Keratinocyte (primary cell): ENCODE data around the gene FBRSL1. TPM values are rescaled to one million over a fixed set of nuclear protein-coding genes. Genes with fewer than 3 reads are reported as not detected.
"Not testable (repeated sequence)": the region's sequence is repeated elsewhere in the genome, so short reads cannot be mapped to it uniquely, and the experiment has no call there.

ENCODE experiments used
- DNase-seq: peaks from one replicate; pipeline ENCODE4 v3.0.0-alpha.2; 2011; ENCODE audit warnings: low read depth, missing footprints, low spot score
- FAIRE-seq: peaks from 2 replicates; lab custom pipeline; 2011; peaks lifted over from hg19 to GRCh38; lab: Jason Lieb, UNC
- H2AFZ ChIP-seq: 2 replicates; pipeline ENCODE4 v1.6.0; 2012; ENCODE audit warnings: low read length, control low read depth, inconsistent platforms; ENCODE audit not compliant: control insufficient read depth
- H3K27ac ChIP-seq: 2 replicates; pipeline ENCODE4 v1.5.1; 2011; ENCODE audit warnings: low read length; ENCODE audit not compliant: control insufficient read depth, insufficient read depth
- H3K27me3 ChIP-seq: 3 replicates; pipeline ENCODE4 v1.6.0; 2011; ENCODE audit warnings: low read length; ENCODE audit not compliant: control insufficient read depth, insufficient read depth; ENCODE audit errors: extremely low read depth
- H3K36me3 ChIP-seq, 2 experiments: 2 replicates in 1 of 2; 3 replicates in 1 of 2; pipeline ENCODE4 v1.5.1; 2011; ENCODE audit warnings: low read length in 2 of 2, mild to moderate bottlenecking in 1 of 2; ENCODE audit not compliant: control insufficient read depth in 2 of 2, insufficient read depth in 2 of 2; ENCODE audit errors: extremely low read depth in 1 of 2
- H3K4me1 ChIP-seq: 3 replicates; pipeline ENCODE4 v1.5.1; 2011; ENCODE audit warnings: low read length; ENCODE audit not compliant: control insufficient read depth, insufficient read depth; ENCODE audit errors: extremely low read depth
- H3K4me2 ChIP-seq: 3 replicates; pipeline ENCODE4 v1.6.0; 2011; ENCODE audit warnings: low read depth, low read length; ENCODE audit not compliant: control insufficient read depth, insufficient read depth; ENCODE audit errors: extremely low read depth
- H3K4me3 ChIP-seq, 3 experiments: fragments of 200-600 bp in 1 of 3; sonication (generic) in 1 of 3; 2 replicates in 2 of 3; 3 replicates in 1 of 3; pipeline ENCODE4 v1.5.1; 2011 to 2016; ENCODE audit warnings: low read length in 3 of 3, mild to moderate bottlenecking in 3 of 3, control low read depth in 2 of 3, inconsistent platforms in 1 of 3, low read depth in 1 of 3, mixed read lengths in 1 of 3, mixed run types in 1 of 3, moderate library complexity in 1 of 3; ENCODE audit not compliant: control insufficient read depth in 2 of 3, insufficient read depth in 2 of 3; ENCODE audit errors: extremely low read depth in 1 of 3
- H3K79me2 ChIP-seq: 2 replicates; pipeline ENCODE4 v1.6.0; 2012; ENCODE audit warnings: low read length; ENCODE audit not compliant: control insufficient read depth, insufficient read depth
- H3K9ac ChIP-seq: 3 replicates; pipeline ENCODE4 v1.6.0; 2011; ENCODE audit warnings: low read length; ENCODE audit not compliant: control insufficient read depth, insufficient read depth; ENCODE audit errors: extremely low read depth
- H3K9me1 ChIP-seq: 3 replicates; pipeline ENCODE4 v1.6.0; 2011; ENCODE audit warnings: low read length; ENCODE audit not compliant: control insufficient read depth, insufficient read depth; ENCODE audit errors: extremely low read depth
- H3K9me3 ChIP-seq: 2 replicates; pipeline ENCODE4 v1.5.1; 2012; ENCODE audit warnings: low read depth, low read length; ENCODE audit not compliant: control insufficient read depth
- H4K20me1 ChIP-seq: 3 replicates; pipeline ENCODE4 v1.6.0; 2011; ENCODE audit warnings: low read length; ENCODE audit not compliant: control insufficient read depth, insufficient read depth; ENCODE audit errors: extremely low read depth
- EZH2 ChIP-seq: IDR thresholded peaks from one replicate; pipeline ENCODE4 v1.6.1; 2012; ENCODE audit warnings: inconsistent platforms, mild to moderate bottlenecking, low read length, moderate library complexity
- dilution Hi-C: fragments of 300-500 bp; cut with MboI; formaldehyde crosslinking; loops from one replicate; pipeline ENCODE4 v1.7.0; 2020; ENCODE audit warnings: low sequenced_read_pairs; ENCODE audit not compliant: extremely low pct_ligation_motif_present
- polyA plus RNA-seq, 5 experiments: library from polyadenylated mRNA; depleted of rRNA in 3 of 5; stranded (reverse) in 3 of 5; stranded (forward) in 1 of 5; unstranded in 1 of 5; fragments of >200 nt; gene quantifications; 1 replicate in 1 of 5; 2 replicates in 3 of 5; 3 replicates in 1 of 5; pipeline versions ENCODE4 v1.2.1 to v1.2.3, GENCODE V29; 2011 to 2012; ENCODE audit warnings: missing spikeins in 2 of 5, low read depth in 1 of 5, low replicate concordance in 1 of 5
- TF ChIP-seq, protein P1 (sequence below), 3 experiments: IDR thresholded peaks in 1 of 3; conservative IDR thresholded peaks in 1 of 3; optimal IDR thresholded peaks in 1 of 3; 2 replicates in 2 of 3; 3 replicates in 1 of 3; pipeline versions ENCODE3 to v1.5.1; 2011; ENCODE audit warnings: low read length in 3 of 3, mild to moderate bottlenecking in 3 of 3, moderate library complexity in 2 of 3, control low read depth in 1 of 3, inconsistent platforms in 1 of 3; ENCODE audit not compliant: insufficient read depth in 2 of 3; ENCODE audit errors: extremely low read depth in 1 of 3

Gene FBRSL1
- polyA plus RNA-seq, 1 donor (not counting 4 experiments of a cell fraction or from before 2014, with no cell fraction given), result 0.89 TPM

DNA sequence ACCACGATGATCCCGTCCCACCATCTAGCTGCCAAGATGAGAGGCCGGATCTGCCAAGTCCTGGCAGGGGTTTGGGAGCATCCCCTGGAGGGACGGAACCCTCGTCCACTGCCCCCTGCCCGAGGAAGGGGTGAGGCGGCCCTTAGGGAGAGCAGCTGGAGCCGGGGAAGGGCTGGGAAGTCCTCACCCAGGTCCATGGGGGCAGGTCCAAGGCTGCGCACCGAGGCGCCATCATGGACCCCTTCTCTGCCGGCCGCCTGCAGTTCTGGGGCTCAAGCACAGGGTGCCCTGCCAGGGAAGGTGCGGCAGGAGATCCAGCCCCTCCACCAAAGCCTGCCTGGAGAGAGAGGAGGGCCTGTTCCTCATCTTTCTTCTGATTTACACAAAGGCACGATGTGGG, 17.6 kb upstream of the FBRSL1 start:
- no peak overlapping the region for H3K9ac ChIP-seq
- TF ChIP-seq, protein P1, sequence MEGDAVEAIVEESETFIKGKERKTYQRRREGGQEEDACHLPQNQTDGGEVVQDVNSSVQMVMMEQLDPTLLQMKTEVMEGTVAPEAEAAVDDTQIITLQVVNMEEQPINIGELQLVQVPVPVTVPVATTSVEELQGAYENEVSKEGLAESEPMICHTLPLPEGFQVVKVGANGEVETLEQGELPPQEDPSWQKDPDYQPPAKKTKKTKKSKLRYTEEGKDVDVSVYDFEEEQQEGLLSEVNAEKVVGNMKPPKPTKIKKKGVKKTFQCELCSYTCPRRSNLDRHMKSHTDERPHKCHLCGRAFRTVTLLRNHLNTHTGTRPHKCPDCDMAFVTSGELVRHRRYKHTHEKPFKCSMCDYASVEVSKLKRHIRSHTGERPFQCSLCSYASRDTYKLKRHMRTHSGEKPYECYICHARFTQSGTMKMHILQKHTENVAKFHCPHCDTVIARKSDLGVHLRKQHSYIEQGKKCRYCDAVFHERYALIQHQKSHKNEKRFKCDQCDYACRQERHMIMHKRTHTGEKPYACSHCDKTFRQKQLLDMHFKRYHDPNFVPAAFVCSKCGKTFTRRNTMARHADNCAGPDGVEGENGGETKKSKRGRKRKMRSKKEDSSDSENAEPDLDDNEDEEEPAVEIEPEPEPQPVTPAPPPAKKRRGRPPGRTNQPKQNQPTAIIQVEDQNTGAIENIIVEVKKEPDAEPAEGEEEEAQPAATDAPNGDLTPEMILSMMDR (optimal IDR thresholded peaks at IDR 0.05 in 1 of 3, IDR thresholded peaks at IDR 0.05 in 1 of 3, conservative IDR thresholded peaks at IDR 0.05 in 1 of 3; ENCODE audit: extremely low read depth in 1 of 3, insufficient read depth in 2 of 3, low read length in 3 of 3), result no peak
- TF ChIP-seq EZH2, result no peak
- dilution Hi-C loops, result no loop called here
- H2AFZ ChIP-seq, result no peak overlapping the region
- no peaks in the 10 kb centered on the region for H3K27me3 ChIP-seq
- no peak overlapping the region for H3K4me3 ChIP-seq
- H3K4me2 ChIP-seq, result no peak overlapping the region
- H3K9me3 ChIP-seq, result peaks cover 3% of the 10 kb centered on the region
- no peaks in the 10 kb centered on the region for H3K79me2 ChIP-seq
- no peak overlapping the region for H3K27ac ChIP-seq
- no peaks in the 10 kb centered on the region for H3K4me1 ChIP-seq
- no peaks in the 10 kb centered on the region for H3K36me3 ChIP-seq
- no peak for FAIRE-seq
- H4K20me1 ChIP-seq, result no peaks in the 10 kb centered on the region
- no peak for DNase-seq
- H3K9me1 ChIP-seq, result no peaks in the 10 kb centered on the region

DNA sequence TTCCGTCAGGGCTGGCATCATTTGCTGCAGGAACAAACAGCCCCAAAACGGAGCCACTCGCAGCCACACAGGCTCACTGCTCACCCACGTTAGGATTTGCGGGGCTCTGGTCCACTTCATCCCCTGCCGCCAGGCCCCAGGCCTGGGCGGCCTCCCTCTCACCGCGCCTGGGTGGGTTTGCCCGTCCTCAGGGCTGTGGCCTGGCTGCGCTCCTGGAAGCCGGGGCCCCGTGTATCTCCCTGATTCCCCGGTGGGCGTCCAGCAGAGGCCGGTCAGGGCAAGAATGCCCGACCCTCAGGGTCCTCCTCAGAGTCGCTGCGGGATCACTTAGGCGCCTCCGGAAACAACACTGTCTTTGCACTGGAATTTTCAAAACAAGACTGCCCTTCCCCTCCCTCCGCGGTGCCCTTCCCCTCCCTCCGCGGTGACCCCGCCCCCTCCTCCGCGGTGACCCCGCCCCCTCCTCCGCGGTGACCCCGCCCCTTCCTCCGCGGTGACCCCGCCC, 15.7 kb upstream of the FBRSL1 start:
- Histone ChIP-seq H2AFZ (no peak overlapping the region), H4K20me1 (no peaks in the 10 kb centered on the region), H3K9me3 (peaks cover 3% of the 10 kb centered on the region), H3K36me3 (no peaks in the 10 kb centered on the region), H3K79me2 (no peaks in the 10 kb centered on the region), H3K27ac (no peak overlapping the region), H3K4me1 (no peaks in the 10 kb centered on the region), H3K9me1 (no peaks in the 10 kb centered on the region), H3K4me2 (no peak overlapping the region), H3K27me3 (no peaks in the 10 kb centered on the region), H3K9ac (no peak overlapping the region), H3K4me3 (no peak overlapping the region)
- dilution Hi-C loops, result no loop called here
- TF ChIP-seq, protein P1 (optimal IDR thresholded peaks at IDR 0.05 in 1 of 3, IDR thresholded peaks at IDR 0.05 in 1 of 3, conservative IDR thresholded peaks at IDR 0.05 in 1 of 3; ENCODE audit: extremely low read depth in 1 of 3, insufficient read depth in 2 of 3, low read length in 3 of 3), result no peak
- no peak for TF ChIP-seq EZH2
- no peak for DNase-seq
- no peak for FAIRE-seq

DNA sequence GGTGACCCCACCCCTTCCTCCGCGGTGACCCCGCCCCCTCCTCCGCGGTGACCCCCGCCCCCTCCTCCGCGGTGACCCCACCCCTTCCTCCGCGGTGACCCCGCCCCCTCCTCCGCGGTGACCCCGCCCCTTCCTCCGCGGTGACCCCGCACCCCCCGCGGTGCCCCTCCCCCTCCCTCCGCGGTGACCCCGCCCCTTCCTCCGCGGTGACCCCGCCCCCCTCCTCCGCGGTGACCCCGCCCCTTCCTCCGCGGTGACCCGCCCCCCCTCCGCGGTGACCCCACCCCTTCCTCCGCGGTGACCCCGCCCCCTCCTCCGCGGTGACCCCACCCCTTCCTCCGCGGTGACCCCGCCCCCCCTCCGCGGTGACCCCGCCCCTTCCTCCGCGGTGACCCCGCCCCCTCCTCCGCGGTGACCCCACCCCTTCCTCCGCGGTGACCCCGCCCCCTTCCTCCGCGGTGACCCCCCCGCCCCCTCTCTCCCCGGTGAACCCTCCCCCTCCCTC, 15.1 kb upstream of the FBRSL1 start:
- H3K27ac ChIP-seq, H3K4me1 ChIP-seq, H3K4me2 ChIP-seq, H3K4me3 ChIP-seq, H3K9me1 ChIP-seq, H2AFZ ChIP-seq, dilution Hi-C loops, DNase-seq, H3K9me3 ChIP-seq, H3K79me2 ChIP-seq, FAIRE-seq, H3K36me3 ChIP-seq, H4K20me1 ChIP-seq, H3K27me3 ChIP-seq, H3K9ac ChIP-seq: not testable (repeated sequence)
